Keratinocyte (primary cell): ENCODE results near the gene TSPAN11. TPM values are rescaled to one million over a fixed set of nuclear protein-coding genes. Genes with fewer than 3 reads are reported as not detected.

Experiments used
- DNase-seq: peaks from one replicate; pipeline ENCODE4 v3.0.0-alpha.2; 2011; ENCODE audit warnings: low read depth, missing footprints, low spot score
- FAIRE-seq: peaks from 2 replicates; lab custom pipeline; 2011; peaks lifted over from hg19 to GRCh38; lab: Jason Lieb, UNC
- H2AFZ ChIP-seq: 2 replicates; pipeline ENCODE4 v1.6.0; 2012; ENCODE audit warnings: low read length, control low read depth, inconsistent platforms; ENCODE audit not compliant: control insufficient read depth
- H3K27ac ChIP-seq: 2 replicates; pipeline ENCODE4 v1.5.1; 2011; ENCODE audit warnings: low read length; ENCODE audit not compliant: control insufficient read depth, insufficient read depth
- H3K27me3 ChIP-seq: 3 replicates; pipeline ENCODE4 v1.6.0; 2011; ENCODE audit warnings: low read length; ENCODE audit not compliant: control insufficient read depth, insufficient read depth; ENCODE audit errors: extremely low read depth
- H3K36me3 ChIP-seq, 2 experiments: 2 replicates in 1 of 2; 3 replicates in 1 of 2; pipeline ENCODE4 v1.5.1; 2011; ENCODE audit warnings: low read length in 2 of 2, mild to moderate bottlenecking in 1 of 2; ENCODE audit not compliant: control insufficient read depth in 2 of 2, insufficient read depth in 2 of 2; ENCODE audit errors: extremely low read depth in 1 of 2
- H3K4me1 ChIP-seq: 3 replicates; pipeline ENCODE4 v1.5.1; 2011; ENCODE audit warnings: low read length; ENCODE audit not compliant: control insufficient read depth, insufficient read depth; ENCODE audit errors: extremely low read depth
- H3K4me2 ChIP-seq: 3 replicates; pipeline ENCODE4 v1.6.0; 2011; ENCODE audit warnings: low read depth, low read length; ENCODE audit not compliant: control insufficient read depth, insufficient read depth; ENCODE audit errors: extremely low read depth
- H3K4me3 ChIP-seq, 3 experiments: fragments of 200-600 bp in 1 of 3; sonication (generic) in 1 of 3; 2 replicates in 2 of 3; 3 replicates in 1 of 3; pipeline ENCODE4 v1.5.1; 2011 to 2016; ENCODE audit warnings: low read length in 3 of 3, mild to moderate bottlenecking in 3 of 3, control low read depth in 2 of 3, inconsistent platforms in 1 of 3, low read depth in 1 of 3, mixed read lengths in 1 of 3, mixed run types in 1 of 3, moderate library complexity in 1 of 3; ENCODE audit not compliant: control insufficient read depth in 2 of 3, insufficient read depth in 2 of 3; ENCODE audit errors: extremely low read depth in 1 of 3
- H3K79me2 ChIP-seq: 2 replicates; pipeline ENCODE4 v1.6.0; 2012; ENCODE audit warnings: low read length; ENCODE audit not compliant: control insufficient read depth, insufficient read depth
- H3K9ac ChIP-seq: 3 replicates; pipeline ENCODE4 v1.6.0; 2011; ENCODE audit warnings: low read length; ENCODE audit not compliant: control insufficient read depth, insufficient read depth; ENCODE audit errors: extremely low read depth
- H3K9me1 ChIP-seq: 3 replicates; pipeline ENCODE4 v1.6.0; 2011; ENCODE audit warnings: low read length; ENCODE audit not compliant: control insufficient read depth, insufficient read depth; ENCODE audit errors: extremely low read depth
- H3K9me3 ChIP-seq: 2 replicates; pipeline ENCODE4 v1.5.1; 2012; ENCODE audit warnings: low read depth, low read length; ENCODE audit not compliant: control insufficient read depth
- H4K20me1 ChIP-seq: 3 replicates; pipeline ENCODE4 v1.6.0; 2011; ENCODE audit warnings: low read length; ENCODE audit not compliant: control insufficient read depth, insufficient read depth; ENCODE audit errors: extremely low read depth
- CTCF ChIP-seq, 3 experiments: IDR thresholded peaks in 1 of 3; conservative IDR thresholded peaks in 1 of 3; optimal IDR thresholded peaks in 1 of 3; 2 replicates in 2 of 3; 3 replicates in 1 of 3; pipeline versions ENCODE3 to v1.5.1; 2011; ENCODE audit warnings: low read length in 3 of 3, mild to moderate bottlenecking in 3 of 3, moderate library complexity in 2 of 3, control low read depth in 1 of 3, inconsistent platforms in 1 of 3; ENCODE audit not compliant: insufficient read depth in 2 of 3; ENCODE audit errors: extremely low read depth in 1 of 3
- EZH2 ChIP-seq: IDR thresholded peaks from one replicate; pipeline ENCODE4 v1.6.1; 2012; ENCODE audit warnings: inconsistent platforms, mild to moderate bottlenecking, low read length, moderate library complexity
- dilution Hi-C: fragments of 300-500 bp; cut with MboI; formaldehyde crosslinking; loops from one replicate; pipeline ENCODE4 v1.7.0; 2020; ENCODE audit warnings: low sequenced_read_pairs; ENCODE audit not compliant: extremely low pct_ligation_motif_present
- polyA plus RNA-seq, 5 experiments: library from polyadenylated mRNA; depleted of rRNA in 3 of 5; stranded (reverse) in 3 of 5; stranded (forward) in 1 of 5; unstranded in 1 of 5; fragments of >200 nt; gene quantifications; 1 replicate in 1 of 5; 2 replicates in 3 of 5; 3 replicates in 1 of 5; pipeline versions ENCODE4 v1.2.1 to v1.2.3, GENCODE V29; 2011 to 2012; ENCODE audit warnings: missing spikeins in 2 of 5, low read depth in 1 of 5, low replicate concordance in 1 of 5

Gene TSPAN11
- polyA plus RNA-seq, 1 donor (not counting 4 experiments of a cell fraction or from before 2014, with no cell fraction given) = not detected

GRCh38 chr12:31001581-31002360 is 75.2 kb downstream of the TSPAN11 start:
- H3K79me2 ChIP-seq = no peaks in the 10 kb centered on the region
- H3K9me1 ChIP-seq = no peaks in the 10 kb centered on the region
- peaks cover 7% of the 10 kb centered on the region for H3K4me1 ChIP-seq
- no peaks in the 10 kb centered on the region for H4K20me1 ChIP-seq
- H3K27ac ChIP-seq = no peak overlapping the region
- H3K9me3 ChIP-seq = no peaks in the 10 kb centered on the region
- no peak overlapping the region for H2AFZ ChIP-seq
- TF ChIP-seq CTCF (optimal IDR thresholded peaks at IDR 0.05 in 1 of 3, IDR thresholded peaks at IDR 0.05 in 1 of 3, conservative IDR thresholded peaks at IDR 0.05 in 1 of 3; ENCODE audit: extremely low read depth in 1 of 3, insufficient read depth in 2 of 3, low read length in 3 of 3) (no peak), EZH2 (no peak)
- no peak overlapping the region for H3K4me3 ChIP-seq
- no peak overlapping the region for H3K9ac ChIP-seq
- dilution Hi-C loops = no loop called here
- peaks cover 4% of the 10 kb centered on the region for H3K27me3 ChIP-seq
- DNase-seq (no peak), FAIRE-seq (no peak)
- H3K4me2 ChIP-seq = no peak overlapping the region
- H3K36me3 ChIP-seq = no peaks in the 10 kb centered on the region

GRCh38 chr12:31002361-31002725 is 75.8 kb downstream of the TSPAN11 start:
- dilution Hi-C loops = no loop called here
- no peaks in the 10 kb centered on the region for H4K20me1 ChIP-seq
- peaks cover 7% of the 10 kb centered on the region for H3K4me1 ChIP-seq
- FAIRE-seq (no peak), DNase-seq (no peak)
- no peaks in the 10 kb centered on the region for H3K9me1 ChIP-seq
- H3K4me3 ChIP-seq = no peak overlapping the region
- H3K4me2 ChIP-seq = no peak overlapping the region
- peaks cover 4% of the 10 kb centered on the region for H3K27me3 ChIP-seq
- no peak overlapping the region for H3K9ac ChIP-seq
- no peak overlapping the region for H2AFZ ChIP-seq
- TF ChIP-seq EZH2 = no peak
- TF ChIP-seq CTCF (optimal IDR thresholded peaks at IDR 0.05 in 1 of 3, IDR thresholded peaks at IDR 0.05 in 1 of 3, conservative IDR thresholded peaks at IDR 0.05 in 1 of 3; ENCODE audit: extremely low read depth in 1 of 3, insufficient read depth in 2 of 3, low read length in 3 of 3) = no peak
- H3K9me3 ChIP-seq = no peaks in the 10 kb centered on the region
- no peaks in the 10 kb centered on the region for H3K36me3 ChIP-seq
- no peak overlapping the region for H3K27ac ChIP-seq
- H3K79me2 ChIP-seq = no peaks in the 10 kb centered on the region
